Hindlimb muscle (tissue), 1 donor: ENCODE measurements around the gene HHAT. TPM values are rescaled to one million over a fixed set of nuclear protein-coding genes. Genes with fewer than 3 reads are reported as not detected.

ENCODE experiments used
- polyA plus RNA-seq: library from polyadenylated mRNA; unstranded; fragments of 120-200 nt; gene quantifications from one replicate; pipeline ENCODE4 v1.2.1, GENCODE V29; 2013; ENCODE audit not compliant: insufficient read length

HHAT gene
- polyA plus RNA-seq, 1 donor, result 4.6 TPM

Other genes starting within 250 kb of the HHAT start
- gene SERTAD4, start 96.1 kb upstream of the HHAT start, polyA plus RNA-seq, result 2.7 TPM